ENCODE measurements around the gene WDFY4.

Gene WDFY4

DNA sequence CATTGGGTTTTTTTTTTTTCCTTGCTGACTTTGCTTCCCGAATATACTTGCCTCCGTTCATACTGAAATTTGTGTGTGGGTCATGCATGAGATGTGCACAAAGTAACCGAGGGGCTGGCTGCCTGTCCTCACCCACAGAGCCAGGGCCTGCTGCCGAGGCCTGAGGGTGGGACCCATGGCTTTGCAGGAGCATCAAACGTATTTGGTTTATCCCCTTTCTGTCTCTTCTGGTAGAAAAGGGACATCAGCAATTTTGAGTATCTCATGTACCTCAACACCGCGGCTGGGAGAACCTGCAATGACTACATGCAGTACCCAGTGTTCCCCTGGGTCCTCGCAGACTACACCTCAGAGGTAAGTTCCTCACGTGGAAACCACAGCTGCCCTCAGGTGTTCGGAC is 258.4 kb downstream of the WDFY4 start:
- H3K9me2 ChIP-seq (replicated peaks; ENCODE audit: insufficient read depth, low read length): no peaks in the 10 kb centered on the region
- H3K79me2 ChIP-seq (ENCODE audit: insufficient read depth, low read length): no peaks in the 10 kb centered on the region
- H3K27ac ChIP-seq (ENCODE audit: low read depth, low read length): no peak overlapping the region
- no peaks in the 10 kb centered on the region for H3K27me3 ChIP-seq (ENCODE audit: low read length)
- H3K4me3 ChIP-seq (ENCODE audit: insufficient read depth, low read length, poor library complexity, severe bottlenecking): no peak overlapping the region
- H3K9ac ChIP-seq (ENCODE audit: low read length): no peak overlapping the region
- H3K9me3 ChIP-seq (ENCODE audit: insufficient read depth, low read length): no peaks in the 10 kb centered on the region
- no peak overlapping the region for H3K4me2 ChIP-seq (ENCODE audit: low read depth, low read length, poor library complexity, severe bottlenecking)
- H3F3A ChIP-seq (ENCODE audit: insufficient read depth): no peaks in the 10 kb centered on the region
- no peak overlapping the region for H2AFZ ChIP-seq (ENCODE audit: low read depth, low read length, severe bottlenecking)
- H4K20me1 ChIP-seq (ENCODE audit: low read depth, low read length): no peaks in the 10 kb centered on the region
- 0 out of 2 replicates have a peak, but pooled peaks cover 5% of the 10 kb centered on the region for H3K36me3 ChIP-seq (ENCODE audit: low read length)
- no peak for TF ChIP-seq EZH2phosphoT487 (conservative IDR thresholded peaks at IDR 0.05; ENCODE audit: low read length)
- TF ChIP-seq, protein P1, sequence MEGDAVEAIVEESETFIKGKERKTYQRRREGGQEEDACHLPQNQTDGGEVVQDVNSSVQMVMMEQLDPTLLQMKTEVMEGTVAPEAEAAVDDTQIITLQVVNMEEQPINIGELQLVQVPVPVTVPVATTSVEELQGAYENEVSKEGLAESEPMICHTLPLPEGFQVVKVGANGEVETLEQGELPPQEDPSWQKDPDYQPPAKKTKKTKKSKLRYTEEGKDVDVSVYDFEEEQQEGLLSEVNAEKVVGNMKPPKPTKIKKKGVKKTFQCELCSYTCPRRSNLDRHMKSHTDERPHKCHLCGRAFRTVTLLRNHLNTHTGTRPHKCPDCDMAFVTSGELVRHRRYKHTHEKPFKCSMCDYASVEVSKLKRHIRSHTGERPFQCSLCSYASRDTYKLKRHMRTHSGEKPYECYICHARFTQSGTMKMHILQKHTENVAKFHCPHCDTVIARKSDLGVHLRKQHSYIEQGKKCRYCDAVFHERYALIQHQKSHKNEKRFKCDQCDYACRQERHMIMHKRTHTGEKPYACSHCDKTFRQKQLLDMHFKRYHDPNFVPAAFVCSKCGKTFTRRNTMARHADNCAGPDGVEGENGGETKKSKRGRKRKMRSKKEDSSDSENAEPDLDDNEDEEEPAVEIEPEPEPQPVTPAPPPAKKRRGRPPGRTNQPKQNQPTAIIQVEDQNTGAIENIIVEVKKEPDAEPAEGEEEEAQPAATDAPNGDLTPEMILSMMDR (IDR thresholded peaks at IDR 0.05; ENCODE audit: insufficient read depth, low read length, poor library complexity, severe bottlenecking): no peak

GRCh38 chr10:48944171-48944570 is 259.5 kb downstream of the WDFY4 start:
- H3K27ac ChIP-seq (ENCODE audit: low read depth, low read length): no peak overlapping the region
- no peaks in the 10 kb centered on the region for H3K9me3 ChIP-seq (ENCODE audit: insufficient read depth, low read length)
- H3F3A ChIP-seq (ENCODE audit: insufficient read depth): no peaks in the 10 kb centered on the region
- no peak for TF ChIP-seq EZH2phosphoT487 (conservative IDR thresholded peaks at IDR 0.05; ENCODE audit: low read length)
- TF ChIP-seq, protein P1 (IDR thresholded peaks at IDR 0.05; ENCODE audit: insufficient read depth, low read length, poor library complexity, severe bottlenecking): no peak
- H3K4me2 ChIP-seq (ENCODE audit: low read depth, low read length, poor library complexity, severe bottlenecking): no peak overlapping the region
- no peaks in the 10 kb centered on the region for H3K27me3 ChIP-seq (ENCODE audit: low read length)
- no peak overlapping the region for H2AFZ ChIP-seq (ENCODE audit: low read depth, low read length, severe bottlenecking)
- H3K9ac ChIP-seq (ENCODE audit: low read length): no peak overlapping the region
- no peaks in the 10 kb centered on the region for H3K9me2 ChIP-seq (replicated peaks; ENCODE audit: insufficient read depth, low read length)
- no peaks in the 10 kb centered on the region for H4K20me1 ChIP-seq (ENCODE audit: low read depth, low read length)
- H3K36me3 ChIP-seq (ENCODE audit: low read length): 0 out of 2 replicates have a peak, but pooled peaks cover 5% of the 10 kb centered on the region
- no peaks in the 10 kb centered on the region for H3K79me2 ChIP-seq (ENCODE audit: insufficient read depth, low read length)
- no peak overlapping the region for H3K4me3 ChIP-seq (ENCODE audit: insufficient read depth, low read length, poor library complexity, severe bottlenecking)

DNA sequence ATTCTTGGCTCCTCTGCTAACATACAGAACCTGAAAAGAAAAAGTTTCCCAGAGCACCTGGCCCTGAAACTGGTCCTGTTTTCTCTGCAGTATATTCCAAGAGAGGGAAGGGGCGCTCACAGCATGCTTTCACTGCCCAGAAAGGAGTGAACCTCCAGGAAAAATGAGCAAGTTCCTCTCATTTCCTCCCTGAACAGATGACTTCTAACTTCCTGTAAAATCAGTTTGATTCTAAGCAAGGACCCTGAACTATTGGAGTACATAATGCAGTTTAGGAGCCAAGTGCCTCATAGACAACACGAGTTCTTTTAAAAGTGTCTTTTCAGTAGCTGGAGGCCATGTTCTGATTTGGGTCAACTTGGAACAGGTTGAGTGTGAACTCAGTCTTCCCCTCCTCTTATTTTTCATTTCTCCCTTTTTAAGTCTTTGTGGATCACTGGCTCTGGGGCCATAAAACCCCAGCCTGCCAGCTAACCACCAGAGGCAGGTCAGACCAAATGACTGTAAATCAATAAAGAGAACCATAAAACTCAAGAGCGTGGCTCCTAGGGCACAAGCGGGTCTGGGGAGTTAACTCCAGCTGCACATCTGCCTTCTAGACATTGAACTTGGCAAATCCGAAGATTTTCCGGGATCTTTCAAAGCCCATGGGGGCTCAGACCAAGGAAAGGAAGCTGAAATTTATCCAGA is 260.9 kb downstream of the WDFY4 start:
- Histone ChIP-seq H3K9ac (ENCODE audit: low read length) (no peak overlapping the region), H3K9me2 (replicated peaks; ENCODE audit: insufficient read depth, low read length) (no peaks in the 10 kb centered on the region), H4K20me1 (ENCODE audit: low read depth, low read length) (no peaks in the 10 kb centered on the region), H3F3A (ENCODE audit: insufficient read depth) (no peaks in the 10 kb centered on the region), H3K9me3 (ENCODE audit: insufficient read depth, low read length) (no peaks in the 10 kb centered on the region), H3K79me2 (ENCODE audit: insufficient read depth, low read length) (no peaks in the 10 kb centered on the region), H3K4me3 (ENCODE audit: insufficient read depth, low read length, poor library complexity, severe bottlenecking) (no peak overlapping the region), H3K4me2 (ENCODE audit: low read depth, low read length, poor library complexity, severe bottlenecking) (no peak overlapping the region), H2AFZ (ENCODE audit: low read depth, low read length, severe bottlenecking) (no peak overlapping the region), H3K27me3 (ENCODE audit: low read length) (no peaks in the 10 kb centered on the region), H3K27ac (ENCODE audit: low read depth, low read length) (no peak overlapping the region), H3K36me3 (ENCODE audit: low read length) (0 out of 2 replicates have a peak, but pooled peaks cover 5% of the 10 kb centered on the region)
- TF ChIP-seq EZH2phosphoT487 (conservative IDR thresholded peaks at IDR 0.05; ENCODE audit: low read length): no peak
- TF ChIP-seq, protein P1 (IDR thresholded peaks at IDR 0.05; ENCODE audit: insufficient read depth, low read length, poor library complexity, severe bottlenecking): no peak
